HG03280 (cell line): ENCODE data around the gene CAMK2G.

Experiments
- ATAC-seq: cut with Tn5 transposase; IDR thresholded peaks from one replicate; pipeline ENCODE4 v1.9.1; 2021; ENCODE audit warnings: mild to moderate bottlenecking, moderate library complexity; ENCODE audit not compliant: unreplicated experiment

Gene CAMK2G

DNA sequence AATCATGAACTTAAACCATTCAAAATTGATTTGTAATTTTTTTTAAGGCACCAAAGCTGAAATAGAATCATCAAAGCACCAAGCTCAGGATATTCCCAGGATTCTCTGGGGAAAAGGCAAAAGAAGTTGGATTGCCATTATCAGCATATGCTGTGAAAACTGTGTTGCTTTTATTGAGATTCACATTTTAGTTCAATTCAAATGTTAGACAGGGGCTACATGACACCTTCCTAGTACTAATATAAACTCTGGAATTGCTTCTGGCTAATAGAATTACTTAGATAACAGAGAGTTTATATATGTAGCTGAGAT lies 58.7 kb downstream of the CAMK2G start:
- ATAC-seq, result no peak

DNA sequence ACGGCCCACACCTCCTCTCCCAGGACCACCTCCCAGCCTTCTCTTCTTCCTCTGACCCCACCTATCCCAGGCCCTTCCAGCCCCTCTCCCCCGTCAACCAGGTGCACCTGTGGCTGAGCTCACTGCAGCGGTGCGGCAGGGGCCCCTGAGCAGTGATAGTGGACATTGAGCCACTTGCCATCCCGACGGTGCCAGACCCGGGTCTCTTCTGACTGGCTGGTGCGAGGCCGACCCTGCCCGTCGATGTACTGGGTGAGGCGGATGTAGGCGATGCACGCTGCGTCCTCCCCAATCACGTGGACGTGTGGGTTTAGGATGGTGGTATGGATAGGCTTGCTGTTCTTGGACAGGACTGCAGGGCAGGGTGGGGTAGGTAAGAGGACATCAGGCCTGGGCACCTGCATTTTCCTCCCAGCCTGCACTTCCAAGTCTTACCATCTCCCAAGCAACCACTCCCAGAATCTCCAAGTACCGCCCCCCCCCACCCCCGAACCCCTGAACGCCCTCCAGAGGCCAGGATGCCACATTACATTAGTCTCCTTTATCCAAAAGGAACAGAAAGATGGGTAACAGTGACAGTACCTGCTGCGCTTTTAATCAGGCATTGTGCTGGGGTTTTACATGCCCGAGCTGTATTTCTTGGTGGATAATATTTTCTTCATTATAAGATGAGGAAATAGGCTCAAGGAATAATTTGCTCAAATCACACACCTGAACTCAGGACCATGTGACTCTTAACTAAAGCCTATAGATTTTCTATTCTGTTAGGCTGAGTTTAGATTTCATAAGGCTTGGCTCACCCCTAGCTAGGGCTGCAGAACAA lies 59.2 kb downstream of the CAMK2G start:
- ATAC-seq, result no peak

DNA sequence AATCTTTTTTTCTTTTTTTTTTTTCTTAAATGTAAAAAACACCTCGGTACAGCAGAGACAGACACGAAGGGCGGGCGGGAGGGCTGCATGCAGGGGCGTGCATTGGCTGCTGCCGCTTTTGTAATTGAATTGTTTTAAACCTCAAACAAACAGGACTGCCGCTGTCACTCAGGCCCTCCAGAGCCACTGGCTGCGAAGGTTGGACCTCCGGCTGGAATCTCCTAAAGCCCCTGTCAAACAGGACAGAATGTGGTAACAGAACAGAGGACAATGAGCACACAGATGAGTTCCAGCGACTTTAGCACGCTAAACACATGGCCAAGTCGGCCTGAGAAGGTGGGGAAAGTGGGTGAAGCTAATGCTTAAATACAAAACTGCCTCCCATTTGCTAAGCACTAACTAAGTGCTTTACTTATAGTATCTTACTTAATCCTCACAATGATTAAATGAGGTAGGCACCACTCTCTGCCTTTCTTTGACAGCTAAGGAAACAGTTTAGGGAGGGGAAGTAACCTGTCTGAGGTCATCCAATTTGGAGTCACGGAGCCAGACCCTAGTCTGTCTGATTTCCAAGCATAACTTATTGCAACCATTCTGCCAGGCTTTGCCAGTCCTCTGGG lies 60.0 kb downstream of the CAMK2G start:
- ATAC-seq, result no peak

DNA sequence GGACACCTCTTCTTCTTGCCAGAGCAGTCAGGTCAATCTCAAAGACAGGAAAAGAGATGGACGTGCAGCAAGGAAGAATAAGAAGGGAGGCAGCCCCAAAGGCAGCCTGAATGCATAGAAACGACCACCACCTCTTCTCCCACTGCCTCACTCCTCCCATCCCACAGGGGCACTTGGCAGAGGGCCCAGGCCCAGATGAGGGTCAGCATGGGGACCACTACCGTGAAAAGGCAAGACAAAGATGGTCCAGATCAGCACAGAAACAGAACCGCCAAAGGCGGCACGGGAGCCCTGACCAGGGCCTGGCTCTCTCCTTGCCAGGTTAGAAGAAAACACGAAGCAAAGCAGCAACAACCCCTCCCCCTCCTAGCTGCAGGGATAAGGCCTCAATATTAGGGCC lies 61.0 kb downstream of the CAMK2G start:
- no peak for ATAC-seq

DNA sequence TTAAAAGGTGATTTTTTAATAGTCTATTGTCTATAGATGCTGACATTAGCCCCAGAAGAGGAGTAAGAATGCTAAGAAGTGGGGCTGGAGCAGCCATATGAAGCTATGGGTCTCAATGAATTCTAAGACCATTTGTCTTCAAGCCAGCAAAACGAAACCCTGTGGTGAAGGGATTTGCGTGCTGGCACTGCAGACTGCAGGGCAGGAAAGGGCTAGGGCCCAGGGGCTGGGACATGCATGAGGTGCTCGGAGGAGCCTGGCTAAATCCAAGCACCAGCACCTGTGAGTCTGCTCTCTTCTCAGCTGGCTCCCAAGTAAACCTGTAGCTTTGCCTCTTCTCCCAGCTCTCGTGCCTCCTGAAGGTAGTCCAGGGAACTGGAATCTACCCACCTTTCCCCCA lies 61.7 kb downstream of the CAMK2G start:
- no peak for ATAC-seq

DNA sequence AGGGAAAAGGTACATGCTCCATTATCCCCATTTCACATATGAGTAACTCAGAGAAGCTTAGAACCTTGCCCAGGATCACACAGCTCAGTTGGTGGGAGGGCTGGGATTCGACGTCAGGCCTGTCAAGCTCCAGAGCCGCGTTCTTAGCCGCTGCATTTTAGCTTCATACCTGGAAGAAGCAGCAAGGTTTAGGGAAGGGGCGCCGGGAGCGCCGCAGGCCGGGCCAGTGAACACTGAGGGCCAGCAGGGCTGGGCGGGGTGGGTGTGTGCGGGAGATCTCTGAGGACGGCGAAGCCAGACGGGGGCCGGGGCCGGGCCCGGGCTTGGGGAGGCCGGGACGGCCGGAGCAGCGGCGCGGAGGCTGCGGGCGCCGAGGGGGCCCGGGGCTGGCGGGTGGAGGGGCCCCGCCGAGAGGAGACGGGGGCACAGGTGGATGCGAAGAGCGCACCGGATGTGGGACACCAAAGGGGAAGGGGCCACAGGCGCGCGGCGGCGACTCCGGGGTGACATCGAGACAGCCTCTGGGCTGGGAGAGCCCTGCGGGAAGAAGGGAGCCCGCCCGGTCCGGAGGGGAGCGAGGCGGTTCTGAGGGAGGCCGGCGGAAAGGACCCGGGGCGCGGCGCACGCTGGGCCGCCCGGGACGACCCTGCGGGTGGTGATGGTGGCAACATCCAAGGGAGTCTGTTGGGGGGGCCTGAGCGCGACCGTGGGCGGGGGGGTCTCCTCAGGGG lies 63.5 kb downstream of the CAMK2G start:
- peak; percentile 26 for ATAC-seq

DNA sequence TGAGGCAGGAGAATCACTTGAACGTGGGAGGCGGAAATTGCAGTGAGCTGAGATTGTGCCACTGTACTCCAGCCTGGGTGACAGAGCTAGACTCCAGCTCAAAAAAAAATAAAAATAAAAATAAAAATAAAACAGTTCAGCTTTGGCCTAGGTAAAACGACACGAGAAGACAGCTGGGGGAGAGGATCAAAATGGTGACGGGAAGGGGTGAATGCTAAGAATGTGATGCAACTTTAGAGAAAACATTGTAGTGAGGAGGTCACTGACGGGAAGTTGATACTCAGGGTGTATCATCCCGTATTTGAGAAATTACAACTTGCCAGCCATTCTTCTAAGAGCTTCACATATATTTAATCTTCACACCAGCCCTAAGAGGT lies 64.0 kb downstream of the CAMK2G start:
- no peak for ATAC-seq

DNA sequence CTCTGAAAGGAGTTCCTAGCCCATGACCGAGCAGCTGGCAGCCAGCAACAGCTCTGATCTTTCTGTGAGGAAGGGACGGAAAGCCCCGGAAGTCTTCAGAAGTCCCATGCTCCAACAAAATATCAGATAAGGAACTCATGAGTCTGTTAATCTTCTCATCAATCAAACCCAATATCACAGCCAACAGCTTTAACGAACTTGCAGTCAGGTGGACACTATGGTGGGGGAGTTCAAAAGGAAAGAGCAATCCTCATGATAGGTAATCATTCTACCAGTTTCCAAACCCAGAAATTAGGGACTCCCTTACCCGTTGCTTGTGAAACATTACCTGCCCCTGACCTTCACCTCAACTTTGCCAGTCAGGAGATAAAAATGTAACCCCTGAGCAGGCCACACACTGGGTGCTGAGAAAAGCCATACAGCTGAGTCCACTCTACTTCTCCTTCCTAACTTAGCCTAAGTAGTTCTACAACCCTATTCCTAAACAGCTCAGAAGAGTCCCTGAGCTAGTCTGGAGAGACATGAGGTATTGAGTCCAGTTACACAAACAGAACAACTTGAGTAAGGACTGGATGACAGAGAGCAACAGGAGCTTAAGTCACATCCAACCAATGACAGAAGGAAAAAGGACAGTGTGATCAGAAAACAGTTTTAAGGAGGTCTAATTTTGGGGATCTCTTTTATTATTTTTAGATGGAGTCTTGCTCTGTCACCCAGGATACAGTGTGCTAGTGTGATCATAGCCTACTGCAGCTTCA lies 65.1 kb downstream of the CAMK2G start:
- no peak for ATAC-seq

DNA sequence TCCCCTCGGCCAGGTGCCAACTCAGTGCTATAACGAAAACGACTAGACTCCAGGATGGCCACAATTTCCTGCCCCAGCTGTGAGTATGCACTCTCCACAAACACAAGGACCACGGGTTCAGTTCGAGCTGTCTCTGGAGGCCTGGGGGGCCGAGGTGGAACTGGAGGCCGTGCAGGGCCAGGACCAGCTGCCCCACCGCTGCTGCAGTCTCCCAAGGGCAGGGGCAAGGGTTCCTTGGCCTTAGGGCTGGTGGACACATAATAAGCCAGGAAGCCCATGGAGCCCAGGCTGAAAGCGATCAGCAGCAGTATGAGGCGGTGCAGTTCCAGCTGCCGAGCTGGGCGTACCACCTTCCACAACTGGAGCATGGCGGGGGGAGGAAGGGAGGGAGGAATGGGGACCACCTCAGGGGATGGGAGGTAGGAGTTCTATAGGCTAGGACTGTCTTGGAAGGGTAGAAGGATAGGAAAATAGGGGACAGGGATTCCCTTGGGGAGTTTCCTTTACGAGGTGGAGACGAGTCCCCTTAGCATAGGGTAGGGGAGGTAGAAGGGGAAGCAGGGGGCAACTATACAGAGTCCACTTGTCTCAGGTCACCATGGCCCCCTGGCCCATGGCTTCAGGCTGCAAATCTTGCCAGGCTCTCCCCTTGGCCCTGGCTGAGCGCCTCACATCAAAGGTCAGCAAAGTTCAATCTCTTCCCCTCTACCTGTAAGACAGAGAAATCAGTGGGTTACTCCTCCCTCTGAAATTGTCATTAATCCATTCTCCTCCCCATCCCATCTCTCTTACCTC lies 66.1 kb downstream of the CAMK2G start:
- ATAC-seq, result no peak

DNA sequence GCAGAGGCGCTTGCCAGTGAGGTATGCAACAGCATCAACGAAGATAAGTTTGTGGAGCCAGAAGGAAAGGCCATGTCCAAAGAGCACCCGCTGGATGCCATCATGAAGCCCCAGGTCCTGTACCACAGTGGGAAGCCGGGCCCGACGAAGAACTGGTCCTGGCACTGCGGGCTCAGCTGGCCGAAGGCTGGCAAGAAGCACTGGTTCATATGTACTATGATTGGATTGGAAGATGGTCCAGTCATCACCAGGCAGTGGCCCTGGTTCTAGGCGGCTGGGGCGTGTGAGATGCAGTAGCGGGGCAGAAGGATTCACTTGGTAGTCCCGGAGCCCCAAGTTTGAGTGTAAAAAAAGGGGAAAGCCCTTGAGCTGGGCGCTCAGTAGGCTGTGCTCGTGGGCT lies 66.9 kb downstream of the CAMK2G start:
- no peak for ATAC-seq

DNA sequence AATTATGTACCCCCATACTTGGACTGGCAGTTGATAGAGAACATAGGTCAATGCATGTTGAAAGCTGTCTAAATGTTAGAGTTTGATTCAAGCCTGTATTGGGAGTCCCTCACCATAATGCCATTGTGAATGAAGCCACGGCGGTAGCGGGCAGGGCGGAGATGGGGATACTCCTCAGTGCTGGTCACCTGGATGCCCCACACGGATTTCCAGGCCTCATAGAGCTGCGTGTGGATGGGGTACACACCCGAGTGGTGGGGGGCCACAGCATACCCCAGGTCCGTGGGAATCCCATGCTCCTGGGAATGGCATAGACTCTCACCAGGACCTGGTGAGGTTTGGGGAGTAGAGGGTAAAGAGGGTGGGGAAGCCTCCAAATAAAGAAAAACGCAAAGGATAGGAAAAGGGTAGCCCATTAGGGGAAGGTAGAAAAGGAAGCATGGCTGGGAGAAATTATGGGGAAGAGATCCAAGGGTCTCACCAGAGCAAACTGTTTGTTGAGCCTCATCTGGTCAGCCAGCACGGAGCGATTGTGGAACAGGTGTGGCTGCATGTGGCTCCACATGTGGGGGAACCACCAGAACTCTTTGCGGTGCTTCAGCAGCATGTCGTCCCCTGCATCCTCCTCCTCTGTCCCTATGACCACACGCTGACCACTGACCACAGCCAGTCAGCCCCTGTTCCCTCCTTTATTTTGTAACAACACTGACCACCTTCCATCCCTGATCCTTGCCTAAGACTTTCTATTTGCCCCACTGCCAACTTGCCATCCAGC lies 68.0 kb downstream of the CAMK2G start:
- no peak for ATAC-seq

DNA sequence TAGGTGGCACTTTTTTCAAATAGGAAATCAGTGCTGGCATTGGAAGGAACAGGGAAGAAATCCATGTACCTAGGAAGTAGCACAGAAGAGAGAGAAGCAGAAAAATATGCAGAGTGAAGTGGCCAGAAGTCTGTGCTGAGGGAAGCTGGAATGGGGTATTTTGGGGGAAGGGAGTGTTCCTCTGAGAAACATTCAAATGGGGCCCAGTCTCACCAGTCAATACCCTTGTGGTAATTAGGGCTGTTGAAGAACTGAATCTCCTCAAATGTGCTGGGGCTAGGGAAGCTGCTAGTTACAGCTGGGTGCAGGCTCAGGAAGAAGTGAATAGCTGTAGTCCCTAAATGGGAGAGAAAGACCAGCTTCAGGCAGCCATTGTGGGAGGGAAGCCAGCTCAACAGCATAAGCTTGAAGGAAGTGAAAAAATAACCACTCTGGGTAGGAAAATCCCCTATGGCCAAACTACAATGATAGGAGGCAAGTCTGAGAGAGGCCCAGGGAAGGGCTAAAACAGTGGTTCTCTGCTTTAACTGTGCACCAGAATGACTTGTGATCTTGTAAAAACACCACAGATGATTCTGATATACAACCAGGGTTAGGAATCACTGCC lies 70.6 kb downstream of the CAMK2G start:
- ATAC-seq, result no peak

DNA sequence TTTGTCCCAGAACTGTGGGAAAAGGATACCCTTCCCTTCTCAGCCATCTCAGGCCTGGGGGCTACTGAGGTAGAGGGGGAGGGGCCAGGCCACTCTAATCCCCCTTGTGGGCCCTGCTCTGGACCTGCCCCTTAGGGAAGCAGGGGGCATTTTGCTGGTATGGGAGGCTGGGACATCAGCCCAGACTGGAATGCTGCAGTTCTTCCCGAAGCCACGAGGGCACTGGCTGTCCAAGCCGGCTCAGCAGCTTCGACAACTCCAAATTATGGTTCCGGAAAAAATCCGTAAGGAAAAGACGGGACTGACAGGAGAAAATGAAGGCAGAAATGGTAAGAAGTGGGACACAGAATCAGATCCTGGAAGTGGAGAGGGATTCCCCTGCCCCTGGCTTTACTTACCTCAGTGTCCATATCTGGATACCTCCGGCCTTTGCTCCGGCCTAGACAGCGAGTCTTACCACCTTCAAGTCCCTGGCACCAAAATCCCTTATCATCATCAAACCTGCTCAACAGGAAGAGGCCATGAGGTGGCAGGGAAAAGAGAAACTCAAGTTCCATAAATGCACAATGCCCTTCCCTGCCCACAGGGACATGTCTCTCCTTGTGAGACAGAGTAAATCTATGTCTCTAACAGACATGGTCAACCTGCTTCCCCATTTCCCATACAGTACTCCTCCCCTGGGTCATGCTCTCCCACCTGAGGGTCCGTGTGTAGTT lies 71.9 kb downstream of the CAMK2G start:
- ATAC-seq, result no peak

DNA sequence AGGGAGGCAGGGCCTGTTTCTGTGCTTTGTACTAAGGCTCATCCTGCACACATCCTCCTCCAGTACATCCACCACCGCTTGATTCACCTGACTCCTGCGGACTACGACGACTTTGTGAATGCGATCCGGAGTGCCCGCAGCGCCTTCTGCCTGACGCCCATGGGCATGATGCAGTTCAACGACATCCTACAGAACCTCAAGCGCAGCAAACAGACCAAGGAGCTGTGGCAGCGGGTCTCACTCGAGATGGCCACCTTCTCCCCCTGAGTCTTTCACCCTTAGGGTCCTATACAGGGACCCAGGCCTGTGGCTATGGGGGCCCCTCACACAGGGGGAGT lies 73.1 kb downstream of the CAMK2G start:
- no peak for ATAC-seq

DNA sequence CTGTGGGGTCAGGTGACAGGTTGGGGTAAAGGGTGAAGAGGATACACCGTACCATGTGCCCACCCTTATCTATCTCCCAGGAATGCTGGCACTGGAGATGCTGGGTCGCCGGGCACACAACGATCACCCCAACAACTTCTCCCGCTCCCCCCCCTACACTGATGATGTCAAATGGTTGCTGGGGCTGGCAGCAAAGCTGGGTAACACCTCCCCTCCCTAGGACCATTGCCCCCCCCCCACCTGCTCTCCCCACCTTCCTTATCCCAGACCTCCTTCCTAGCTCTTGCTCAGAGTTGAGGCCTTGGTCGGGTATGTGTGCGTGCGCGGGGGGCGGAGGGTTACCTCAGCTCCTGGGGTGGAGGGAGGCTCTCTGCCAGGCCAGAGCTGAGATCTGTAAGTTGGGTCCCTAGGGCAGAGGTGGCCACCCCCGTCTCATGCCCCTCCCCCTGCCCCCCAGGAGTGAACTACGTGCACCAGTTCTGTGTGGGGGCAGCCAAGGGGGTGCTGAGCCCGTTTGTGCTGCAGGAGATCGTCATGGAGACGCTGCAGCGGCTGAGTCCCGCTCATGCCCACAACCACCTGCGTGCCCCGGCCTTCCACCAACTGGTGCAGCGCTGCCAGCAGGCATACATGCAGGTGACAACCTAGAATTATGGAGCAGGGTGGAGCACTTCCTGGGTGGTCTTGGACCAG lies 73.6 kb downstream of the CAMK2G start:
- no peak for ATAC-seq

DNA sequence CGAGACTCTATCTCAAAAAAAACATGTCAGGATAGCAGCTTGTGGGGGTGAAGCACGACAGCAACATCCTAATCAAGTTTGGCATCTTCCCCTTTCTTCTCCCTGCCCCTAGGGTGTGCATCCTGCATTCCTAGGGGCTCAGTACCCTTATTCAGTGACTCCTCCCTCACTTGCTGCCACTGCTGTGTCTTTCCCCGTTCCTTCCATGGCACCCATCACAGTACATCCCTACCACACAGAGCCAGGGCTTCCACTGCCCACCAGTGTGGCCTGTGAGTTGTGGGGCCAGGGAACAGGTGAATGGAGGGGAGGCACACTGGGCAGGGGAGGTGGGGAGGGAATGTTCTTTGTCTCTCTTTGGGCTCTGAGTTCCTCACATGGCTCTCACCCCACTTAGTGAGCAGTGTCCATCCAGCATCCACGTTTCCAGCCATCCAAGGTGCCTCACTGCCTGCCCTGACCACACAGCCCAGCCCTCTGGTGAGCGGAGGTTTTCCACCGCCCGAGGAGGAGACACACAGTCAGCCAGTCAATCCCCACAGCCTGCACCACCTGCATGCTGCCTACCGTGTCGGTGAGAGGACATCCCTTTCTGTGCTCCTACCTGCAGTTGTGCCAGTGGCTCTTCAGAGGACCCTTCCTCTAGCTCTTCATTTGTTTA lies 74.3 kb downstream of the CAMK2G start:
- no peak for ATAC-seq

DNA sequence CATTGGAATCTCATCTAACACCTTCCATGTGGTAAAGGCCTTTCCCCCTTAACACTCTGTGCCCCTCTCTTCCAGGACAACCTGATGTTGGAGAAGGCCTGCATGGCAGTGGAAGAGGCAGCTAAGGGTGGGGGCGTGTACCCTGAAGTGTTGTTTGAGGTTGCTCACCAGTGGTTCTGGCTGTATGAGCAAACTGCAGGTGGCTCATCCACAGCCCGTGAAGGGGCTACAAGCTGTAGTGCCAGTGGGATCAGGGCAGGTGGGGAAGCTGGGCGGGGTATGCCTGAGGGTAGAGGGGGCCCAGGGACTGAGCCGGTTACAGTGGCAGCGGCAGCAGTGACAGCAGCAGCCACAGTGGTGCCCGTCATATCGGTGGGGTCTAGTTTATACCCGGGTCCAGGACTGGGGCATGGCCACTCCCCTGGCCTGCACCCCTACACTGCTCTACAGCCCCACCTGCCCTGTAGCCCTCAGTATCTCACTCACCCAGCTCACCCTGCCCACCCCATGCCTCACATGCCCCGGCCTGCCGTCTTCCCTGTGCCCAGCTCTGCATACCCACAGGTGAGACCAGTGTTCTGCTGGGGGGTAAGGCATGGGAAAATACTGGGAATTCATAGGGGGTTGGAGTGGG lies 75.3 kb downstream of the CAMK2G start:
- ATAC-seq, result no peak
